IMR-90 (cell line): ENCODE measurements around the gene PDE4B. TPM values are rescaled to one million over a fixed set of nuclear protein-coding genes. Genes with fewer than 3 reads are reported as not detected.

ENCODE experiments used
- ATAC-seq: fragments of 200-7000 bp; cut with Tn5 transposase; 2 replicates; pipeline ENCODE4 v1.9.1; 2020; ENCODE audit warnings: low read depth, mild to moderate bottlenecking, moderate library complexity
- BruUV-seq: library from RNA; stranded (reverse); fragments of 400-500 nt; replicated peaks from 2 replicates; lab custom pipeline; 2021; lab: Mats Ljungman, UMichigan
- CTCF ChIA-PET: fragments of 300-600 bp; formaldehyde crosslinking; extraction: SDS; loops from one replicate; lab custom pipeline; 2021; ENCODE audit warnings: antibody characterized with exemption; lab: Yijun Ruan, JAX
- POLR2A ChIA-PET: fragments of 300-600 bp; sonication (Branson Sonifier 250); formaldehyde crosslinking; loops from one replicate; lab custom pipeline; 2022; ENCODE audit warnings: antibody characterized with exemption; ENCODE audit not compliant: unreplicated experiment; lab: Charles Lee
- DNase-seq: peaks from one replicate; pipeline ENCODE4 v3.0.0; 2013
- H2AFZ ChIP-seq: replicated peaks from 2 replicates; pipeline ENCODE3; 2013; ENCODE audit warnings: low read length, mild to moderate bottlenecking; ENCODE audit not compliant: poor library complexity
- H2AK5ac ChIP-seq: 2 replicates; pipeline ENCODE4 v1.6.1; 2013; ENCODE audit warnings: low read depth, low read length, inconsistent platforms
- H2AK9ac ChIP-seq: replicated peaks from 2 replicates; pipeline ENCODE3; 2013; ENCODE audit warnings: mild to moderate bottlenecking, low read depth, low read length, moderate library complexity; ENCODE audit not compliant: poor library complexity
- H2BK120ac ChIP-seq: 2 replicates; pipeline ENCODE4 v1.6.1; 2013; ENCODE audit warnings: low read depth, low read length, inconsistent platforms
- H2BK15ac ChIP-seq: 3 replicates; pipeline ENCODE4 v1.6.1; 2013; ENCODE audit warnings: low read depth, low read length, inconsistent platforms
- H2BK20ac ChIP-seq: 2 replicates; pipeline ENCODE4 v1.6.1; 2013; ENCODE audit warnings: low read depth, mild to moderate bottlenecking, inconsistent platforms, low read length, moderate library complexity
- H2BK5ac ChIP-seq: 2 replicates; pipeline ENCODE4 v1.6.1; 2013; ENCODE audit warnings: mild to moderate bottlenecking, low read depth, low read length, inconsistent platforms; ENCODE audit not compliant: poor library complexity, severe bottlenecking
- H3K14ac ChIP-seq: replicated peaks from 2 replicates; pipeline ENCODE4 v1.6.1; 2013; ENCODE audit warnings: low read depth, low read length, inconsistent platforms
- H3K18ac ChIP-seq: 2 replicates; pipeline ENCODE4 v1.6.1; 2013; ENCODE audit warnings: low read depth, low read length, control low read depth
- H3K23ac ChIP-seq: 2 replicates; pipeline ENCODE4 v1.6.1; 2013; ENCODE audit warnings: low read depth, low read length, inconsistent platforms
- H3K27ac ChIP-seq: 2 replicates; pipeline ENCODE4 v1.5.1; 2013; ENCODE audit warnings: mild to moderate bottlenecking, control low read depth, low read length; ENCODE audit not compliant: insufficient read depth
- H3K27me3 ChIP-seq: 2 replicates; pipeline ENCODE4 v1.6.1; 2013; ENCODE audit warnings: low read length; ENCODE audit not compliant: control insufficient read depth, insufficient read depth
- H3K36me3 ChIP-seq: 2 replicates; pipeline ENCODE4 v1.6.1; 2013; ENCODE audit warnings: low read length, mixed read lengths; ENCODE audit not compliant: control insufficient read depth, insufficient read depth
- H3K4ac ChIP-seq: 2 replicates; pipeline ENCODE4 v1.6.1; 2013; ENCODE audit warnings: low read depth, low read length, inconsistent platforms
- H3K4me1 ChIP-seq: 2 replicates; pipeline ENCODE4 v1.6.1; 2013; ENCODE audit warnings: low read length, mixed read lengths; ENCODE audit not compliant: control insufficient read depth, insufficient read depth
- H3K4me2 ChIP-seq: 2 replicates; pipeline ENCODE4 v1.6.1; 2013; ENCODE audit warnings: low read depth, mild to moderate bottlenecking, control low read depth, low read length, moderate library complexity
- H3K4me3 ChIP-seq: 2 replicates; pipeline ENCODE4 v1.5.1; 2013; ENCODE audit warnings: low read depth, mild to moderate bottlenecking, control low read depth, low read length, moderate library complexity; ENCODE audit not compliant: insufficient read depth
- H3K56ac ChIP-seq: 2 replicates; pipeline ENCODE4 v1.6.1; 2013; ENCODE audit warnings: low read length, inconsistent platforms; ENCODE audit not compliant: insufficient read depth; ENCODE audit errors: extremely low read depth
- H3K79me1 ChIP-seq, 2 experiments: 2 replicates each; pipeline ENCODE4 v1.6.1; 2013; ENCODE audit warnings: low read length in 2 of 2, inconsistent platforms in 1 of 2, low read depth in 1 of 2
- H3K9ac ChIP-seq: 2 replicates; pipeline ENCODE4 v1.6.1; 2013; ENCODE audit warnings: low read depth, low read length, control low read depth
- H3K9me1 ChIP-seq: 2 replicates; pipeline ENCODE4 v1.6.1; 2013; ENCODE audit warnings: low read length, inconsistent platforms; ENCODE audit not compliant: insufficient read depth
- H3K9me3 ChIP-seq: 2 replicates; pipeline ENCODE4 v1.6.1; 2013; ENCODE audit warnings: low read length; ENCODE audit not compliant: control insufficient read depth, insufficient read depth
- H4K20me1 ChIP-seq: 2 replicates; pipeline ENCODE4 v1.6.1; 2013; ENCODE audit warnings: low read length, inconsistent platforms; ENCODE audit not compliant: insufficient read depth
- H4K5ac ChIP-seq: 2 replicates; pipeline ENCODE4 v1.6.1; 2013; ENCODE audit warnings: mild to moderate bottlenecking, low read depth, low read length, control low read depth
- H4K8ac ChIP-seq, 2 experiments: 2 replicates each; pipeline ENCODE4 v1.6.1; 2013; ENCODE audit warnings: low read depth in 2 of 2, low read length in 2 of 2, control low read depth in 1 of 2, inconsistent platforms in 1 of 2
- H4K91ac ChIP-seq: 2 replicates; pipeline ENCODE4 v1.6.1; 2013; ENCODE audit warnings: low read depth, low read length, inconsistent platforms; ENCODE audit not compliant: insufficient read depth
- BHLHE40 ChIP-seq: fragments of 150-350 bp; IDR thresholded peaks from 2 replicates; pipeline ENCODE4 v1.6.1; 2016; ENCODE audit warnings: mild to moderate bottlenecking, low read depth, low read length
- MAZ ChIP-seq: IDR thresholded peaks from 2 replicates; pipeline ENCODE4 v1.6.1; 2012; ENCODE audit warnings: low read depth, mild to moderate bottlenecking, low read length, improper control_type of control experiment, moderate library complexity, borderline replicate concordance
- POLR2A ChIP-seq: IDR thresholded peaks from 2 replicates; pipeline ENCODE4 v1.6.1; 2012; ENCODE audit warnings: mild to moderate bottlenecking, low read depth, low read length
- RFX5 ChIP-seq: IDR thresholded peaks from 2 replicates; pipeline ENCODE4 v1.8.0; 2012; ENCODE audit warnings: low read depth, mild to moderate bottlenecking, low read length, moderate library complexity
- WGBS, 2 experiments: methylation state at CpG; one replicate each; pipeline versions ENCODE4 v1.1.5 to v1.1.7; 2013; ENCODE audit warnings: missing lambda C conversion rate in 2 of 2; ENCODE audit not compliant: insufficient read length in 1 of 2; ENCODE audit errors: extremely low coverage in 2 of 2; 5-methylcytosine and 5-hydroxymethylcytosine counted together
- dilution Hi-C: fragments of 300-500 bp; cut with HindIII; formaldehyde crosslinking; loops from one replicate; pipeline ENCODE4 v1.14.3; 2018; ENCODE audit warnings: low sequenced_read_pairs; ENCODE audit not compliant: unreplicated experiment
- in situ Hi-C: fragments of 300-500 bp; cut with MboI; formaldehyde crosslinking; loops from 3 replicates; pipeline ENCODE4 v1.14.3; 2019; ENCODE audit warnings: low sequenced_read_pairs, inconsistent platforms, mixed read lengths
- intact Hi-C: fragments of 100-400 bp; cut with micrococcal nuclease; formaldehyde crosslinking; loops from 2 replicates; pipeline ENCODE4 v1.10.0; 2022
- polyA plus RNA-seq, 3 experiments: library from polyadenylated mRNA; depleted of rRNA; stranded (reverse); fragments of >200 nt; gene quantifications; 2 replicates each; pipeline ENCODE4 v1.2.3, GENCODE V29; 2012; ENCODE audit warnings: low replicate concordance in 1 of 3
- total RNA-seq: library from RNA; depleted of rRNA; stranded (reverse); fragments of >200 nt; gene quantifications from 2 replicates; pipeline ENCODE4 v1.2.3, GENCODE V29; 2012

PDE4B gene
- total and polyA plus RNA-seq, 2 of the 4 experiments (the other 2 are of a cell fraction): 5.8 to 21.3 TPM

DNA sequence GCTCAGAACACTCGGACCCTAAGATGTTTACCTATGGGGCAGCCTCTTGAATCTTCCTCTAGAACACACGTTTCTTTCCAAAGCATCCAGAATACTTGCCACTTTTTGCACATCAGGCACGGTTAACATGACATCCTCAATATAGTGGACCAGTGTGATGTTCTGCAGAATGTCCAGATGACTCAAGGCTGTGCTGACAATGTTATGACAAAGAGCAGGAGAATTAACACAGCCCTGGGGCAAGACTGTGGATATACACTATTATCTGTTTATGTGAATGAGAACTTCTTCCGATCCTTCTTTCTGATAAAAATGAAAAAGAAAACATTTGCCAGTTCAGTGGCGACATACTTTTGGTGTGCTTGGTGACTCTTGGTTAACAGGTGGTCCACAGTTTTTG is 154.3 kb downstream of the PDE4B start:
- in situ Hi-C loops (loop anchor here (10.0 kb wide), 2 partner anchors 232 to 522 kb away; partner anchors contain the start of genes LEPR and LEPROT), intact Hi-C loops (loop anchor here (5.0 to 10.0 kb wide), 3 partner anchors 525 to 882 kb away; partner anchors contain the start of genes LEPR and LEPROT), dilution Hi-C loops (no loop called here)
- Histone ChIP-seq H4K20me1 (no peaks in the 10 kb centered on the region), H2BK5ac (no peak overlapping the region), H2BK15ac (no peak overlapping the region), H2AK5ac (no peak overlapping the region), H3K27me3 (no peaks in the 10 kb centered on the region), H2BK20ac (no peak overlapping the region), H4K5ac (no peak overlapping the region), H3K27ac (no peak overlapping the region), H3K18ac (no peak overlapping the region), H3K9ac (no peak overlapping the region), H3K4ac (no peak overlapping the region), H4K8ac (no peak overlapping the region), H3K9me3 (no peaks in the 10 kb centered on the region), H3K56ac (no peak overlapping the region), H2BK120ac (no peak overlapping the region), H3K4me1 (no peaks in the 10 kb centered on the region), H4K91ac (no peak overlapping the region), H3K4me2 (no peak overlapping the region), H3K23ac (no peak overlapping the region), H3K79me1 (no peaks in the 10 kb centered on the region), H3K36me3 (no peaks in the 10 kb centered on the region), H3K9me1 (no peaks in the 10 kb centered on the region), H3K14ac (no peak overlapping the region), H2AFZ (no peak overlapping the region), H2AK9ac (no peak overlapping the region), H3K4me3 (no peak overlapping the region)
- DNase-seq (peak; percentile 22), ATAC-seq (no peak)
- POLR2A ChIA-PET: no interaction called here
- BruUV-seq: no TSS peak
- WGBS, 2 experiments: 100% methylated on average over 1 of the region's 5 CpGs; no CpG with 5 or more reads in 1 of the 2 experiments
- no peak for TF ChIP-seq RFX5
- TF ChIP-seq BHLHE40: no peak
- TF ChIP-seq POLR2A: no peak
- no peak for TF ChIP-seq MAZ
- CTCF ChIA-PET: no interaction called here
